HUES6 (cell line): ENCODE data around the gene EPHB1.
"Not testable (repeated sequence)": the region's sequence is repeated elsewhere in the genome, so short reads cannot be mapped to it uniquely, and the experiment has no call there.

Source experiments
- H3K27ac ChIP-seq: 2 replicates; pipeline ENCODE4 v1.7.0; 2013; ENCODE audit warnings: low read depth, mild to moderate bottlenecking, low read length, inconsistent platforms
- H3K27me3 ChIP-seq: 2 replicates; pipeline ENCODE4 v1.6.1; 2013; ENCODE audit warnings: low read length; ENCODE audit not compliant: control insufficient read depth, insufficient read depth
- H3K36me3 ChIP-seq: 2 replicates; pipeline ENCODE4 v1.6.1; 2013; ENCODE audit warnings: low read length; ENCODE audit not compliant: control insufficient read depth, insufficient read depth
- H3K4me1 ChIP-seq: 2 replicates; pipeline ENCODE4 v1.6.1; 2013; ENCODE audit warnings: low read length; ENCODE audit not compliant: control insufficient read depth, insufficient read depth
- H3K4me3 ChIP-seq: 2 replicates; pipeline ENCODE4 v1.5.1; 2013; ENCODE audit warnings: low read depth, low read length
- H3K9ac ChIP-seq: one replicate; pipeline ENCODE4 v1.6.1; 2013; ENCODE audit warnings: mild to moderate bottlenecking, low read length
- H3K9me3 ChIP-seq: 2 replicates; pipeline ENCODE4 v1.6.1; 2013; ENCODE audit warnings: low read depth, low read length; ENCODE audit not compliant: control insufficient read depth, insufficient read depth

Gene EPHB1

GRCh38 chr3:135041601-135042000, 246.5 kb downstream of the EPHB1 start:
- Histone ChIP-seq H3K9ac (no peak overlapping the region), H3K4me3 (no peak overlapping the region), H3K27me3 (no peaks in the 10 kb centered on the region), H3K9me3 (no peaks in the 10 kb centered on the region), H3K36me3 (no peaks in the 10 kb centered on the region), H3K4me1 (no peaks in the 10 kb centered on the region), H3K27ac (no peak overlapping the region)

GRCh38 chr3:135047061-135047460, 252.0 kb downstream of the EPHB1 start:
- Histone ChIP-seq H3K36me3 (no peaks in the 10 kb centered on the region), H3K9me3 (no peaks in the 10 kb centered on the region), H3K27ac (no peak overlapping the region), H3K27me3 (no peaks in the 10 kb centered on the region), H3K4me1 (peaks cover 3% of the 10 kb centered on the region; the same call in 1 of the 2 replicates), H3K9ac (no peak overlapping the region), H3K4me3 (no peak overlapping the region)

- Histone ChIP-seq H3K4me3 (no peak overlapping the region), H3K9ac (no peak overlapping the region), H3K36me3 (no peaks in the 10 kb centered on the region), H3K9me3 (no peaks in the 10 kb centered on the region), H3K4me1 (peaks cover 3% of the 10 kb centered on the region; the same call in 1 of the 2 replicates), H3K27me3 (no peaks in the 10 kb centered on the region), H3K27ac (no peak overlapping the region)
Observed at GRCh38 chr3:135050536-135050935, 255.5 kb downstream of the EPHB1 start.

- H3K4me1 ChIP-seq = peaks cover 3% of the 10 kb centered on the region; the same call in 1 of the 2 replicates
- no peaks in the 10 kb centered on the region for H3K36me3 ChIP-seq
- no peaks in the 10 kb centered on the region for H3K27me3 ChIP-seq
- no peak overlapping the region for H3K4me3 ChIP-seq
- H3K9ac ChIP-seq = no peak overlapping the region
- H3K9me3 ChIP-seq = no peaks in the 10 kb centered on the region
- no peak overlapping the region for H3K27ac ChIP-seq
Observed at GRCh38 chr3:135051409-135051973, 256.4 kb downstream of the EPHB1 start.

- H3K9me3 ChIP-seq = no peaks in the 10 kb centered on the region
- H3K9ac ChIP-seq = no peak overlapping the region
- H3K36me3 ChIP-seq = no peaks in the 10 kb centered on the region
- peaks cover 1% of the 10 kb centered on the region; the same call in 1 of the 2 replicates for H3K4me1 ChIP-seq
- H3K4me3 ChIP-seq = no peak overlapping the region
- H3K27me3 ChIP-seq = no peaks in the 10 kb centered on the region
- H3K27ac ChIP-seq = no peak overlapping the region
Observed at GRCh38 chr3:135055449-135055848, 260.4 kb downstream of the EPHB1 start.

- no peak overlapping the region for H3K27ac ChIP-seq
- H3K4me3 ChIP-seq = no peak overlapping the region
- no peaks in the 10 kb centered on the region for H3K4me1 ChIP-seq
- no peaks in the 10 kb centered on the region for H3K36me3 ChIP-seq
- no peaks in the 10 kb centered on the region for H3K27me3 ChIP-seq
- no peak overlapping the region for H3K9ac ChIP-seq
- H3K9me3 ChIP-seq = no peaks in the 10 kb centered on the region
Observed at GRCh38 chr3:135056084-135056730, 261.1 kb downstream of the EPHB1 start.

- Histone ChIP-seq H3K4me3 (no peak overlapping the region), H3K4me1 (no peaks in the 10 kb centered on the region), H3K9me3 (no peaks in the 10 kb centered on the region), H3K27ac (no peak overlapping the region), H3K27me3 (no peaks in the 10 kb centered on the region), H3K9ac (no peak overlapping the region), H3K36me3 (no peaks in the 10 kb centered on the region)
Observed at GRCh38 chr3:135056733-135057310, 261.8 kb downstream of the EPHB1 start.

GRCh38 chr3:135057996-135058395, 262.9 kb downstream of the EPHB1 start:
- no peak overlapping the region for H3K9ac ChIP-seq
- H3K4me1 ChIP-seq = no peaks in the 10 kb centered on the region
- H3K27ac ChIP-seq = no peak overlapping the region
- no peaks in the 10 kb centered on the region for H3K36me3 ChIP-seq
- H3K27me3 ChIP-seq = no peaks in the 10 kb centered on the region
- H3K4me3 ChIP-seq = no peak overlapping the region
- peaks cover under 1% of the 10 kb centered on the region; the same call in 1 of the 2 replicates for H3K9me3 ChIP-seq

- Histone ChIP-seq H3K27ac (no peak overlapping the region), H3K4me1 (no peaks in the 10 kb centered on the region), H3K27me3 (no peaks in the 10 kb centered on the region), H3K4me3 (no peak overlapping the region), H3K9me3 (peaks cover 2% of the 10 kb centered on the region; the same call in 1 of the 2 replicates), H3K36me3 (no peaks in the 10 kb centered on the region), H3K9ac (no peak overlapping the region)
Observed at GRCh38 chr3:135059580-135059979, 264.5 kb downstream of the EPHB1 start.

- H3K9ac ChIP-seq = peak overlapping the region; percentile 80
- peak overlapping the region; percentile 11; the same call in 1 of the 2 replicates for H3K4me3 ChIP-seq
- peak overlapping the region; percentile 47; the same call in 1 of the 2 replicates for H3K27ac ChIP-seq
- not testable (repeated sequence) for H3K27me3 ChIP-seq, H3K9me3 ChIP-seq, H3K36me3 ChIP-seq
- peaks cover 18% of the 10 kb centered on the region; the same call in 1 of the 2 replicates for H3K4me1 ChIP-seq
Observed at GRCh38 chr3:135066844-135067727, 272.0 kb downstream of the EPHB1 start.
